WTC11 (cell line): ENCODE results near the gene COL2A1. TPM values are rescaled to one million over a fixed set of nuclear protein-coding genes. Genes with fewer than 3 reads are reported as not detected.

Source experiments
- ATAC-seq: fragments of 200-7000 bp; cut with Tn5 transposase; 2 replicates; pipeline ENCODE4 v1.10.0; 2021; ENCODE audit warnings: mild to moderate bottlenecking, moderate library complexity
- CTCF ChIA-PET: fragments of 300-600 bp; sonication (Branson Sonifier 250); formaldehyde crosslinking; loops from one replicate; lab custom pipeline; 2021; ENCODE audit warnings: antibody characterized with exemption; lab: Charles Lee
- POLR2A ChIA-PET: fragments of 350-600 bp; sonication (Branson Sonifier 250); formaldehyde crosslinking; loops from one replicate; lab custom pipeline; 2021; ENCODE audit warnings: antibody characterized with exemption; lab: Charles Lee
- DNase-seq: peaks from one replicate; pipeline ENCODE4 v3.0.0; 2021; ENCODE audit warnings: low spot score
- H3K27ac Mint-ChIP-seq: 2 replicates; pipeline ENCODE4 v1.8.0; 2021; ENCODE audit warnings: mixed read lengths
- H3K27me3 Mint-ChIP-seq: 2 replicates; pipeline ENCODE4 v1.8.0; 2021; ENCODE audit warnings: low read depth, mild to moderate bottlenecking, moderate library complexity, mixed read lengths
- H3K36me3 Mint-ChIP-seq: 2 replicates; pipeline ENCODE4 v1.8.0; 2021; ENCODE audit warnings: mixed read lengths
- H3K4me1 Mint-ChIP-seq: 2 replicates; pipeline ENCODE4 v1.8.0; 2022; ENCODE audit warnings: mixed read lengths
- H3K4me3 Mint-ChIP-seq: 2 replicates; pipeline ENCODE4 v1.8.0; 2021; ENCODE audit warnings: mild to moderate bottlenecking, moderate library complexity, mixed read lengths
- H3K9me3 Mint-ChIP-seq: 2 replicates; pipeline ENCODE4 v1.8.0; 2021; ENCODE audit warnings: mixed read lengths
- ARID4B ChIP-seq: sonication (generic); formaldehyde crosslinking; IDR thresholded peaks from 2 replicates; pipeline ENCODE4 v1.8.0; 2023; ENCODE audit warnings: missing genetic modification reagents, mild to moderate bottlenecking, borderline replicate concordance
- CDX4 ChIP-seq: fragments of 250-450 bp; sonication (Bioruptor Pico); IDR thresholded peaks from 2 replicates; pipeline ENCODE4 v1.9.0; 2021; ENCODE audit warnings: moderate library complexity, mild to moderate bottlenecking, inconsistent platforms, borderline replicate concordance
- ELF4 ChIP-seq: sonication (generic); formaldehyde crosslinking; IDR thresholded peaks from 2 replicates; pipeline ENCODE4 v1.8.1; 2022; ENCODE audit warnings: low read depth, mild to moderate bottlenecking, moderate library complexity, missing genetic modification reagents
- EMX1 ChIP-seq: fragments of 250-450 bp; sonication (Bioruptor Pico); IDR thresholded peaks from 2 replicates; pipeline ENCODE4 v1.8.0; 2021; ENCODE audit warnings: mild to moderate bottlenecking
- FOXJ3 ChIP-seq: sonication (generic); formaldehyde crosslinking; IDR thresholded peaks from 2 replicates; pipeline ENCODE4 v1.9.0; 2021; ENCODE audit warnings: missing genetic modification reagents, mild to moderate bottlenecking, borderline replicate concordance
- NR1H2 ChIP-seq: sonication (generic); formaldehyde crosslinking; IDR thresholded peaks from 2 replicates; pipeline ENCODE4 v1.9.0; 2021; ENCODE audit warnings: mild to moderate bottlenecking, moderate library complexity, missing genetic modification reagents
- RELA ChIP-seq: sonication (generic); formaldehyde crosslinking; IDR thresholded peaks from 2 replicates; pipeline ENCODE4 v1.8.1; 2022; ENCODE audit warnings: missing genetic modification reagents, mild to moderate bottlenecking, borderline replicate concordance
- SMAD3 ChIP-seq: sonication (generic); formaldehyde crosslinking; IDR thresholded peaks from 2 replicates; pipeline ENCODE4 v1.8.0; 2022; ENCODE audit warnings: missing genetic modification reagents, mild to moderate bottlenecking, borderline replicate concordance
- STAT6 ChIP-seq: sonication (generic); formaldehyde crosslinking; conservative IDR thresholded peaks from 2 replicates; pipeline ENCODE4 v1.8.1; 2023; ENCODE audit warnings: mild to moderate bottlenecking, low read depth, missing genetic modification reagents, moderate library complexity
- ZNF317 ChIP-seq: sonication (generic); formaldehyde crosslinking; IDR thresholded peaks from 2 replicates; pipeline ENCODE4 v1.8.1; 2023; ENCODE audit warnings: low read depth, mild to moderate bottlenecking, moderate library complexity, missing genetic modification reagents, borderline replicate concordance
- total RNA-seq: library from RNA; stranded (reverse); gene quantifications from 3 replicates; pipeline ENCODE4 v1.2.3, GENCODE V29; 2021
- TF ChIP-seq, protein P1 (sequence below): sonication (generic); formaldehyde crosslinking; IDR thresholded peaks from 2 replicates; pipeline ENCODE4 v1.8.0; 2022; ENCODE audit warnings: mild to moderate bottlenecking, missing genetic modification reagents
- TF ChIP-seq, protein P2 (sequence below): sonication (generic); formaldehyde crosslinking; IDR thresholded peaks from 2 replicates; pipeline ENCODE4 v1.8.0; 2023; ENCODE audit warnings: mild to moderate bottlenecking, missing genetic modification reagents
- TF ChIP-seq, protein P3 (sequence below): sonication (generic); formaldehyde crosslinking; IDR thresholded peaks from 2 replicates; pipeline ENCODE4 v1.8.1; 2023; ENCODE audit warnings: mild to moderate bottlenecking, moderate library complexity, missing genetic modification reagents
- TF ChIP-seq, protein P4 (sequence below): fragments of 250-450 bp; sonication (Bioruptor Pico); IDR thresholded peaks from 2 replicates; pipeline ENCODE4 v1.9.0; 2021; ENCODE audit warnings: mild to moderate bottlenecking
- TF ChIP-seq, protein P5 (sequence below): sonication (generic); formaldehyde crosslinking; IDR thresholded peaks from 2 replicates; pipeline ENCODE4 v1.8.1; 2022; ENCODE audit warnings: mild to moderate bottlenecking, moderate library complexity, missing genetic modification reagents

The COL2A1 gene
- total RNA-seq, 1 experiment from 2014 or later: 20.9 TPM

DNA sequence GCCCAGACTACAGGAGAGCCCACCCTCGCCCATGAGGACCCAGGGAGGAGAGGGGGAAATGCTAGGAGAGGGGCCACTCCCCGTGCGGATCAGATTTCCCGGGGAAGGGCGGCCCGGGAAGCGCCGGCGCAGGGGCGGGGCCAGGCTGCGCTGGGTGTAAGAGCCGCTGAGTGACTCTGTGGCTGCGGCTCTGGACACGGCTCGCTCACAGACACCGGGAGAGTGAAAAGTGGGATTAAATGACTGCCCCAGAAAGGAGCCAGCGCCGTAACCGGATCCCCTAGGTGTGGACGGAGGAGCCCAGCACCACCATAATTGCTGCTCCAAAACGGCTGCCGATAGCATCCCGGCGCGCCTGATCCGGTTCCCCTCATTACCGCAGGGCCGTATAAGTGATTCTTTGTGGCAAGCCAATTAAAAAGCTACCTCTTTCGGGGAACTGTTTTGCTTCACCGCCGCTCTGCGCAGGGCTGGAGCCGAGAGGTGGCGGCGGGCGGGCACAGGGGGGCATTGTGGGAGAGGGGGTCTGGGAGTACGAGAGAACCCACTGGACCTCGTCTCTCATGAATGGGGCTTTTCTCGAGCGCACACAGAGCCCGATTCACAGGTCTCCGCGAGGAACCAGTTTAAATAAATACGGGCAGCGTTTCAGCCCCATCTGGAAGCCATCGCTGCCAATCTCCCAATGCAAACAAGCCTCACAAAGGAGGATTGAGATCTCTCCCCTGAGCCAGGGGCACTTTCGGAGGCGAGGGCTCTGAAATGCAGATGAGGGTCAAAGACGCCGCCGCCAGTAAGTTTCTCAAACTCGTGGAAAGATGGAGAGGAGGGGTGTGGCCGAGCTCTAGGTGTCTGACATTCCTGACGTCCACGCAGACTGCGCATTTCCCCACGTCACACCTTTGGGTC is 2.5 kb downstream of the COL2A1 start:
- peak; percentile 78 for DNase-seq
- Mint-ChIP-seq H3K9me3 (no peaks in the 10 kb centered on the region), H3K4me3 (peak overlapping the region; percentile 81), H3K4me1 (peaks cover 67% of the 10 kb centered on the region), H3K27me3 (peaks cover 100% of the 10 kb centered on the region), H3K36me3 (no peaks in the 10 kb centered on the region), H3K27ac (0 out of 2 replicates have a peak overlapping the region, but pooled peaks have one; percentile 49)
- peak; percentile 57 for ATAC-seq
- POLR2A ChIA-PET: interaction anchor here (0.6 to 1.0 kb wide), 2 partner anchors 30 to 87 kb away, joined by 3 read pairs; no protein-coding TSS in a partner anchor
- CTCF ChIA-PET: interaction anchor here (0.5 to 4.0 kb wide), 8 partner anchors 20 to 243 kb away, joined by 3 to 18 read pairs (median 6); partner anchors contain the start of genes RAPGEF3, TMEM106C and VDR
- TF ChIP-seq, protein P1, sequence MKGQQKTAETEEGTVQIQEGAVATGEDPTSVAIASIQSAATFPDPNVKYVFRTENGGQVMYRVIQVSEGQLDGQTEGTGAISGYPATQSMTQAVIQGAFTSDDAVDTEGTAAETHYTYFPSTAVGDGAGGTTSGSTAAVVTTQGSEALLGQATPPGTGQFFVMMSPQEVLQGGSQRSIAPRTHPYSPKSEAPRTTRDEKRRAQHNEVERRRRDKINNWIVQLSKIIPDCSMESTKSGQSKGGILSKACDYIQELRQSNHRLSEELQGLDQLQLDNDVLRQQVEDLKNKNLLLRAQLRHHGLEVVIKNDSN (CRISPR knock-in tag): no peak
- no peak for TF ChIP-seq EMX1 (CRISPR knock-in tag)
- TF ChIP-seq, protein P2, sequence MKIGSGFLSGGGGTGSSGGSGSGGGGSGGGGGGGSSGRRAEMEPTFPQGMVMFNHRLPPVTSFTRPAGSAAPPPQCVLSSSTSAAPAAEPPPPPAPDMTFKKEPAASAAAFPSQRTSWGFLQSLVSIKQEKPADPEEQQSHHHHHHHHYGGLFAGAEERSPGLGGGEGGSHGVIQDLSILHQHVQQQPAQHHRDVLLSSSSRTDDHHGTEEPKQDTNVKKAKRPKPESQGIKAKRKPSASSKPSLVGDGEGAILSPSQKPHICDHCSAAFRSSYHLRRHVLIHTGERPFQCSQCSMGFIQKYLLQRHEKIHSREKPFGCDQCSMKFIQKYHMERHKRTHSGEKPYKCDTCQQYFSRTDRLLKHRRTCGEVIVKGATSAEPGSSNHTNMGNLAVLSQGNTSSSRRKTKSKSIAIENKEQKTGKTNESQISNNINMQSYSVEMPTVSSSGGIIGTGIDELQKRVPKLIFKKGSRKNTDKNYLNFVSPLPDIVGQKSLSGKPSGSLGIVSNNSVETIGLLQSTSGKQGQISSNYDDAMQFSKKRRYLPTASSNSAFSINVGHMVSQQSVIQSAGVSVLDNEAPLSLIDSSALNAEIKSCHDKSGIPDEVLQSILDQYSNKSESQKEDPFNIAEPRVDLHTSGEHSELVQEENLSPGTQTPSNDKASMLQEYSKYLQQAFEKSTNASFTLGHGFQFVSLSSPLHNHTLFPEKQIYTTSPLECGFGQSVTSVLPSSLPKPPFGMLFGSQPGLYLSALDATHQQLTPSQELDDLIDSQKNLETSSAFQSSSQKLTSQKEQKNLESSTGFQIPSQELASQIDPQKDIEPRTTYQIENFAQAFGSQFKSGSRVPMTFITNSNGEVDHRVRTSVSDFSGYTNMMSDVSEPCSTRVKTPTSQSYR (CRISPR knock-in tag): no peak
- TF ChIP-seq, protein P3, sequence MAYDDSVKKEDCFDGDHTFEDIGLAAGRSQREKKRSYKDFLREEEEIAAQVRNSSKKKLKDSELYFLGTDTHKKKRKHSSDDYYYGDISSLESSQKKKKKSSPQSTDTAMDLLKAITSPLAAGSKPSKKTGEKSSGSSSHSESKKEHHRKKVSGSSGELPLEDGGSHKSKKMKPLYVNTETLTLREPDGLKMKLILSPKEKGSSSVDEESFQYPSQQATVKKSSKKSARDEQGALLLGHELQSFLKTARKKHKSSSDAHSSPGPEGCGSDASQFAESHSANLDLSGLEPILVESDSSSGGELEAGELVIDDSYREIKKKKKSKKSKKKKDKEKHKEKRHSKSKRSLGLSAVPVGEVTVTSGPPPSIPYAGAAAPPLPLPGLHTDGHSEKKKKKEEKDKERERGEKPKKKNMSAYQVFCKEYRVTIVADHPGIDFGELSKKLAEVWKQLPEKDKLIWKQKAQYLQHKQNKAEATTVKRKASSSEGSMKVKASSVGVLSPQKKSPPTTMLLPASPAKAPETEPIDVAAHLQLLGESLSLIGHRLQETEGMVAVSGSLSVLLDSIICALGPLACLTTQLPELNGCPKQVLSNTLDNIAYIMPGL (CRISPR knock-in tag): no peak
- TF ChIP-seq CDX4 (CRISPR knock-in tag): no peak
- no peak for TF ChIP-seq NR1H2 (CRISPR knock-in tag)
- no peak for TF ChIP-seq RELA (CRISPR knock-in tag)
- TF ChIP-seq SMAD3: 0 out of 2 replicates have a peak, but pooled peaks have one; percentile 14
- TF ChIP-seq ELF4 (CRISPR knock-in tag): no peak
- TF ChIP-seq, protein P4, sequence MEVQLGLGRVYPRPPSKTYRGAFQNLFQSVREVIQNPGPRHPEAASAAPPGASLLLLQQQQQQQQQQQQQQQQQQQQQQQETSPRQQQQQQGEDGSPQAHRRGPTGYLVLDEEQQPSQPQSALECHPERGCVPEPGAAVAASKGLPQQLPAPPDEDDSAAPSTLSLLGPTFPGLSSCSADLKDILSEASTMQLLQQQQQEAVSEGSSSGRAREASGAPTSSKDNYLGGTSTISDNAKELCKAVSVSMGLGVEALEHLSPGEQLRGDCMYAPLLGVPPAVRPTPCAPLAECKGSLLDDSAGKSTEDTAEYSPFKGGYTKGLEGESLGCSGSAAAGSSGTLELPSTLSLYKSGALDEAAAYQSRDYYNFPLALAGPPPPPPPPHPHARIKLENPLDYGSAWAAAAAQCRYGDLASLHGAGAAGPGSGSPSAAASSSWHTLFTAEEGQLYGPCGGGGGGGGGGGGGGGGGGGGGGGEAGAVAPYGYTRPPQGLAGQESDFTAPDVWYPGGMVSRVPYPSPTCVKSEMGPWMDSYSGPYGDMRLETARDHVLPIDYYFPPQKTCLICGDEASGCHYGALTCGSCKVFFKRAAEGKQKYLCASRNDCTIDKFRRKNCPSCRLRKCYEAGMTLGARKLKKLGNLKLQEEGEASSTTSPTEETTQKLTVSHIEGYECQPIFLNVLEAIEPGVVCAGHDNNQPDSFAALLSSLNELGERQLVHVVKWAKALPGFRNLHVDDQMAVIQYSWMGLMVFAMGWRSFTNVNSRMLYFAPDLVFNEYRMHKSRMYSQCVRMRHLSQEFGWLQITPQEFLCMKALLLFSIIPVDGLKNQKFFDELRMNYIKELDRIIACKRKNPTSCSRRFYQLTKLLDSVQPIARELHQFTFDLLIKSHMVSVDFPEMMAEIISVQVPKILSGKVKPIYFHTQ (CRISPR knock-in tag): no peak
- TF ChIP-seq, protein P5, sequence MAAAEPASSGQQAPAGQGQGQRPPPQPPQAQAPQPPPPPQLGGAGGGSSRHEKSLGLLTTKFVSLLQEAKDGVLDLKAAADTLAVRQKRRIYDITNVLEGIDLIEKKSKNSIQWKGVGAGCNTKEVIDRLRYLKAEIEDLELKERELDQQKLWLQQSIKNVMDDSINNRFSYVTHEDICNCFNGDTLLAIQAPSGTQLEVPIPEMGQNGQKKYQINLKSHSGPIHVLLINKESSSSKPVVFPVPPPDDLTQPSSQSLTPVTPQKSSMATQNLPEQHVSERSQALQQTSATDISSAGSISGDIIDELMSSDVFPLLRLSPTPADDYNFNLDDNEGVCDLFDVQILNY (CRISPR knock-in tag): peak; percentile 28; the same call in 1 of the 2 replicates
- TF ChIP-seq FOXJ3 (CRISPR knock-in tag): no peak
- no peak for TF ChIP-seq STAT6 (CRISPR knock-in tag)
- no peak for TF ChIP-seq ARID4B
- no peak for TF ChIP-seq ZNF317 (CRISPR knock-in tag)
